GM19438 (cell line): Measurements from ENCODE around the gene NDUFA11.
A peak's percentile ranks its signal among the peaks of the same experiment; 100 is the strongest.

Experiments
- ATAC-seq: cut with Tn5 transposase; IDR thresholded peaks from one replicate; pipeline ENCODE4 v1.9.1; 2021; ENCODE audit warnings: low read depth; ENCODE audit not compliant: unreplicated experiment

Gene NDUFA11

GRCh38 chr19:5910638-5910907 is 7.0 kb upstream of the NDUFA11 start:
- ATAC-seq: no peak

- no peak for ATAC-seq
Measured at GRCh38 chr19:5908773-5909442, 5.3 kb upstream of the NDUFA11 start.

DNA sequence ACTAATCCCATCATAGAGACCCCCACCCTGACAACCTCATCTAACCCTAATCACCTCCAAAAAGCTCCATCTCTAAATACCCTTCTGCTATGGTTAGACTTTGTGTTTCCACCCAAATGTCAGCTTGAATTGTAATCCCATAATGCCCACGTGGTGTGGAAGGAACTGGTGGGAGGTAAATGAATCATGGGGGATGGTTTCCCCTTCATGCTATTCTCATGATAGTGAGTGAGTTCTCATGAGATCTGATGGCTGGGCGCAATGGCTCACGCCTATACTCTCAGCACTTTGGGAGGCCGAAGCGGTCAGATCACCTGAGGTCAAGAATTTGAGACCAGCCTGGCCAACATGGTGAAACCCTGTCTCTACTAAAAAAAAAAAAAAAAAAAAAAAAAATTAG is 3.7 kb upstream of the NDUFA11 start:
- no peak for ATAC-seq

GRCh38 chr19:5905114-5905778 is 1.7 kb upstream of the NDUFA11 start:
- ATAC-seq: no peak

DNA sequence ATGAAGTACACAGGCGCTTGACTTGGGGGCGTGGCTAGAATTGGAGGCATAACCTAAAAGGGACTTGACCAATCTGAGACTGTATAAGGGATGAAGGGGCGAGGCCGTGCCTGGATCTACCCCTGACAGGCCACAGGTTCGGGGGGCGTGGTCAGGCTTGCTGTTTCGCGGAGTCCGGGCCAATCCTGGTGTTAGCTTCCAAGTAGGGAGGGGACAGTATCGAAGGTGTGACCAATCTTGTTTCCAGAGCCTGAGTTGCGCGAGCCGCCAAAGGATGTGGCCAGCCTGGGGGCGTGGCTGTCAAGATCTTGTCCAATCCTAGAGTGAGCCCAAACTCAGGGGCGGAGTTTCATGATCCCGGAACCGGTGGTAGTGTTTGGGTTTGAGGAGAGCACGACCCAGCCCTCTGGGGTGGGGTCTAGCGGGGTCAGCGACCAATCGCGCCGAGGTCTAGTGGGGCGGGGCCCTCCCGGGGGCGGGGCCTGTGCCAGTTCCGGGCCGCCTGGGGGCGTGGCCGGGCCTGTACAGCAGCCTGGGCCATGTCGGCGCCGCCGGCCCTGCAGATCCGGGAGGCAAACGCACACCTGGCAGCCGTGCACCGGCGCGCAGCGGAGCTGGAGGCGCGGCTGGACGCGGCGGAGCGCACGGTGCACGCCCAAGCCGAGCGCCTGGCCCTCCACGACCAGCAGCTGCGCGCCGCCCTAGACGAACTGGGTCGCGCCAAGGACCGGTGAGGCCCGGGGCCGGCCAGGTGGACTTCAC is 943 bp upstream of the NDUFA11 start, which contains the start of gene VMAC:
Gene VMAC, plus strand, starts transcription at position 521 of the 762 bp plus-strand sequence. Its CDS starts 19 bp downstream, at position 540.
- peak; percentile 81 for ATAC-seq

DNA sequence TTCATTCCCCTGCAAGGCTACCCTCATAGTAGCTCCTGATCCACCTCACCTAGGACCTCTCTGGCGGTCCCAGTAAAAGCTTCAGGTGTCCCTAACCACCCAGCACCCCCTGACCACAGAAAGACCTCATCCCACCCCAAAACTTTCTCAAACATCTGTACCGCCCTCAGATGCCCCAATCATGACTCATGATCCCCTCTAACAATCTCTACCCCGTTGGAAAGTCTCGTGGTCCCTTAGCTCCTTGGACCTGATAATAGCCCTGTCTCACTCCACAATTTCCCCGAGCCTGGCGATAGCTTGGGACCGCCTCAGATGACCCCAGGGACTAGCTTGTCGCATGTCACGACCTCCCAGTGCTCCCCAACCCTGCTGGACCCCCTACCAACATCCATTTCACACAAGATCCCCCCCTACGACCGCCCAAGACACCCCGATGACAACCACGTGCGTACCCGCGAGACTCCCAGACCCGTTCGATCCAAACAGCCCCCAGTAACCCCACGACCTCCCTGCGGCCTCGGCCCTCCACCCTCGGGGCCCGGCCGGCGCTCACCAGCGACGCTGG is 450 bp downstream of the NDUFA11 start:
- no peak for ATAC-seq

DNA sequence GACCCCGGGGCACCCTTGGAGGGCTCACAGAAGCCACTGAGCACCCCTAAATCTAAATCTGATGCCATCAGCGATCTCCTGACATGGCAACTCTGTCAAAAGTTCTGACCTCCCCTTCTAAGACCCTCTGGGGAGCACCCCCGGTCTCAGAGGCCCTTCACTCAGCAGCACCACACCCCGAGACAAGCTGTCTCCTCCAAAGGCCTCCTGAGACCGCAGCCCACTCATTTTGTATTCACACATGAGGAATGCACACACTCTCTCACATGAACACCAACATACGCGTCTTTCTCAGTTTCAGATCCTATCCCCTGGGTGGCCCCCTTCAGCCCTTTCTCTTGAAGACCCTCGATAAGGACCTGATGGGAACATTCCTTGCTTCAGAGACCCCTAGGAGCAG is 2.6 kb downstream of the NDUFA11 start:
- no peak for ATAC-seq

- ATAC-seq: no peak
Measured at GRCh38 chr19:5899728-5900526, 3.7 kb downstream of the NDUFA11 start.

DNA sequence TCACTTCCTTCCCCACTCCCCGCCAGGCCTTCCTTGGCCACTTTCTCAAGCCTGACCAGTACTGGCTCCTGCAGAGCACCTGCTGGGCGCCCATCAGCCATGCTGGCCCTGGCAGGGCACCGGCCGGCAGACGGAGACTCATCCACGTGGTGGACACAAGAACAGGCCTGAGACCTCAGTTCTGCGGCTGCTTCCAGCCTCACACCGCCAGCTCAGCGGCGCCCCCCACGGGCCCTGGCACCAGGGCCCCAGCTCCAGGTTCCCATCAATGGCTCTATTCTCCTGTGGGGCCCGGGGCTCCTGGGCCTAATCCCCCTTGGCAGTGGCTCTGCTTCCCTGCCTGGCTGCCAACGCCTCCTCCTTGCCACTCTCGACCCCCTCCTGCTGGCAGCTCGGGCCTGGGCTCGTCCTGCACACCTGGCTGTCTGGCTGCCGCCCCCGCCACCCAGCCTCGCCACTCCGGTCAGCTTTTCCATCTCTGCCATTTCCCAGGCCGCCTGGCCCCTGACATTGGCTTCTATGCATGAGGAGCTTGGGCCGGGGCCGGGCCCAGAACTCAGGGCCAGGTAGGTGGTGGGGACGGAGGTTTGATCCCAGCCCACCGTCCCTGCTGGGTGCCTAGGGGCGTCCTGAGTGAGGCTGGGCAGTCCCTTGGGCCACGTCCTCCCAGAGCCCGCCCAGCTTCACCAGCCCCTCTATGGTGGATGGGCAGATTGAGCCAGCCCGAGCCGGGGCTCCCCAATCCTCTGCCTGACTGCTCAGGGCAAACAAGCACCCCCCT is 6.2 kb downstream of the NDUFA11 start:
- ATAC-seq: no peak

DNA sequence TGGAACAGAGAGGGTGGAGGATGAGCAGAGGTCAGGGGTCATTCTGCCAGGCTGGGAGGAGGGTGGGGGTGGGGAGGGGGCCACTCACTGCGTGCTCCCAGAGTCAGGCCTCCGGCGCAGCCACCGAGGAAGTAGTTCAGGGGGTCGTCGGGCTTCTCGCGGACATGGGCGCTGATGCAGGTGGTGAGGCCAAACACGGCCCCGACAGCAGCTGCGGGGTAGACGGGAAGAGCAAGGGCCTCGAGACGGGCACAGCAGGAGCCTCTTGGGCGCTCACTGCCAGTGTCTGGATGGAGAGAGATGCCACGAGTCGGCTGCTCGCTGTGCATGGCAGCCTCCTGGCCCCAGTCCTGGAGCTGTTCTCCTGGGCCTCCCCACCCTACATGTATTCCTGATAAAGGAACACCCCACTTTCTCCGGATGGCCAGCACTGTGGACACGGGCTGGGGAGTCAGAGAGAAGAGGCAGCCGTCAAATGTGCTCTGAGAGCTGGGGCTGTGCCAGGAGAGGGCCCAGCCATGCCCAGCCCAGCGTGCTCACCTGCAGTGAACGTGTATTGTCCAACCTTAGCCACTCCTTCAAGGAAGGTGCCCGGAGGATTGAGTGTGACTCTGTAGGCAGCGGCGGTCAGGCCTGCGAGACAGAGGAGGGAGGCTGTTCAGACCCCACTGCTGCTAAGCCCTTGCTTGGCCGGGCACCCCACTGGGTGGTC is 7.1 kb downstream of the NDUFA11 start:
- no peak for ATAC-seq

- no peak for ATAC-seq
Measured at GRCh38 chr19:5895890-5896289, 7.7 kb downstream of the NDUFA11 start.

GRCh38 chr19:5895409-5895808 is 8.2 kb downstream of the NDUFA11 start:
- ATAC-seq: no peak

GRCh38 chr19:5894704-5895349 is 8.8 kb downstream of the NDUFA11 start:
- no peak for ATAC-seq

GRCh38 chr19:5893907-5894703 is 9.5 kb downstream of the NDUFA11 start:
- no peak for ATAC-seq

- no peak for ATAC-seq
Measured at GRCh38 chr19:5893296-5893903, 10.2 kb downstream of the NDUFA11 start.

GRCh38 chr19:5892772-5893275 is 10.8 kb downstream of the NDUFA11 start:
- ATAC-seq: no peak
